Uterus (tissue), 2 donors: Measurements from ENCODE around the gene CDCA3.

Experiments
- CTCF ChIP-seq, 4 experiments: fragments of 200-600 bp in 2 of 4; fragments of 450-650 bp in 2 of 4; sonication (generic) in 2 of 4; IDR thresholded peaks; one replicate each; pipeline ENCODE4 v1.5.1; 2016 to 2019; ENCODE audit warnings: antibody characterized with exemption in 4 of 4, mild to moderate bottlenecking in 2 of 4, moderate library complexity in 1 of 4
- POLR2A ChIP-seq, 2 donors: fragments of 450-650 bp; IDR thresholded peaks; one replicate each; pipeline ENCODE4 v1.6.1; 2016; ENCODE audit warnings: antibody characterized with exemption in 2 of 2, mild to moderate bottlenecking in 1 of 2, moderate library complexity in 1 of 2

DNA sequence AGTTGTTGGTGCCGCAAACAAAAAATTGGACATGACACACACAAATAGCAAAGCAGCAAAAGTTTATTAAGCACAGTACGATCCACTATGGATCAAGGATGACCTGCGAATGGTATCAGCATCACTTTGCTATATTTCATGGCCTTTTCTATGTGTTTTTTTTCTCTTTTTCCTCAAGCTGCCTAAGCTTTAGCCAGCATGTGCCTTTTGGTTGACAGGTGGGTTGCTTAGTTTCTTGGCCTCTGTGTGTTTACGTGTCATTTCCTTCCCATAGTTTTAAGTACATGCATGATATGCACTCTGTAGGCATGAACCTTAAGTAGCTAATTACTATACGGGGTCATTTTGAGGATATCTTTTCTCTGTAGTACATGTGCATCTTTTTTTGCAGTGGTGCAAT is 51.9 kb downstream of the CDCA3 start:
- TF ChIP-seq CTCF (IDR thresholded peaks at IDR 0.05) (no peak), POLR2A (IDR thresholded peaks at IDR 0.05) (no peak)
